ENCODE results near the gene KAT6B. TPM values are rescaled to one million over a fixed set of nuclear protein-coding genes. Genes with fewer than 3 reads are reported as not detected.

KAT6B gene
- total and polyA plus RNA-seq, 4 experiments from 2014 or later, result 10.9 to 63.9 (median 52.4) TPM

- ChIA-PET CTCF (ENCODE audit: partially characterized antibody) (interaction anchor here (1.0 to 1.3 kb wide), 3 partner anchors 9 to 253 kb away, joined by 3 to 4 read pairs (median 3); no protein-coding TSS in a partner anchor), POLR2A (ENCODE audit: partially characterized antibody) (no interaction called here)
- Mint-ChIP-seq H3K4me1 (peaks cover 9 to 19% (median 18%) of the 10 kb centered on the region in 4 donors), H3K27ac (no peak overlapping the region), H3K4me3 (no peak overlapping the region), H3K27me3 (no peaks in the 10 kb centered on the region), H3K36me3 (peaks cover 46 to 67% of the 10 kb centered on the region in 2 donors), H3K9me3 (no peaks in the 10 kb centered on the region)
- peak in 3 of 5 donors; percentile 17 to 41 (median 37) for DNase-seq
- Histone ChIP-seq H3K36me3 (ENCODE audit: insufficient read depth, low read length) (peaks cover 18% of the 10 kb centered on the region), H3K4me1 (ENCODE audit: insufficient read depth, low read length) (no peaks in the 10 kb centered on the region), H3K9me3 (ENCODE audit: control insufficient read depth in 1 of 2, low read length in 2 of 2) (no peaks in the 10 kb centered on the region), H3K27ac (ENCODE audit: low read depth, low read length) (no peak overlapping the region), H3K27me3 (ENCODE audit: insufficient read depth, low read length) (no peaks in the 10 kb centered on the region), H3K4me3 (ENCODE audit: low read length in 2 of 2) (no peak overlapping the region)
- intact Hi-C loops (cut with micrococcal nuclease), result no loop called here
Observed at GRCh38 chr10:74991435-74991834, 165.0 kb downstream of the KAT6B start.

GRCh38 chr10:74992068-74992467, 165.7 kb downstream of the KAT6B start:
- Mint-ChIP-seq H3K27me3 (no peaks in the 10 kb centered on the region), H3K9me3 (no peaks in the 10 kb centered on the region), H3K36me3 (peaks cover 42 to 66% of the 10 kb centered on the region in 2 donors), H3K4me1 (peaks cover 9 to 19% (median 18%) of the 10 kb centered on the region in 4 donors), H3K27ac (no peak overlapping the region), H3K4me3 (no peak overlapping the region)
- H3K36me3 ChIP-seq (ENCODE audit: insufficient read depth, low read length), result peaks cover 18% of the 10 kb centered on the region
- DNase-seq, result no peak
- CTCF ChIA-PET (ENCODE audit: partially characterized antibody), result interaction anchor here (1.2 kb wide), 1 partner anchor 10 kb away, joined by 3 read pairs; no protein-coding TSS in a partner anchor
- intact Hi-C loops (cut with micrococcal nuclease), result no loop called here
- no peak overlapping the region for H3K27ac ChIP-seq (ENCODE audit: low read depth, low read length)
- H3K27me3 ChIP-seq (ENCODE audit: insufficient read depth, low read length), result no peaks in the 10 kb centered on the region
- POLR2A ChIA-PET (ENCODE audit: partially characterized antibody), result interaction anchor here (0.6 kb wide), 1 partner anchor 32 kb away, joined by 3 read pairs; no protein-coding TSS in a partner anchor
- H3K4me1 ChIP-seq (ENCODE audit: insufficient read depth, low read length), result no peaks in the 10 kb centered on the region
- H3K4me3 ChIP-seq (ENCODE audit: low read length in 2 of 2), result no peak overlapping the region
- no peaks in the 10 kb centered on the region for H3K9me3 ChIP-seq (ENCODE audit: control insufficient read depth in 1 of 2, low read length in 2 of 2)

- Histone ChIP-seq H3K27me3 (ENCODE audit: insufficient read depth, low read length) (no peaks in the 10 kb centered on the region), H3K4me1 (ENCODE audit: insufficient read depth, low read length) (no peaks in the 10 kb centered on the region), H3K36me3 (ENCODE audit: insufficient read depth, low read length) (peaks cover 18% of the 10 kb centered on the region), H3K9me3 (ENCODE audit: control insufficient read depth in 1 of 2, low read length in 2 of 2) (no peaks in the 10 kb centered on the region), H3K27ac (ENCODE audit: low read depth, low read length) (no peak overlapping the region), H3K4me3 (ENCODE audit: low read length in 2 of 2) (no peak overlapping the region)
- H3K36me3 Mint-ChIP-seq, result peaks cover 45 to 58% of the 10 kb centered on the region in 2 donors
- H3K4me3 Mint-ChIP-seq, result peak overlapping the region in 1 of 8 donors; percentile 42
- H3K27ac Mint-ChIP-seq, result no peak overlapping the region
- H3K27me3 Mint-ChIP-seq, result no peaks in the 10 kb centered on the region
- peaks cover 5 to 10% (median 5%) of the 10 kb centered on the region in 4 donors for H3K4me1 Mint-ChIP-seq
- ChIA-PET CTCF (ENCODE audit: partially characterized antibody) (no interaction called here), POLR2A (ENCODE audit: partially characterized antibody) (no interaction called here)
- no peak for DNase-seq
- intact Hi-C loops (cut with micrococcal nuclease), result no loop called here
- no peaks in the 10 kb centered on the region for H3K9me3 Mint-ChIP-seq
Observed at GRCh38 chr10:74993649-74994048, 167.2 kb downstream of the KAT6B start.

- ChIA-PET POLR2A (ENCODE audit: partially characterized antibody) (no interaction called here), CTCF (ENCODE audit: partially characterized antibody) (no interaction called here)
- no peak for DNase-seq
- intact Hi-C loops (cut with micrococcal nuclease), result no loop called here
- H3K36me3 ChIP-seq (ENCODE audit: insufficient read depth, low read length), result peaks cover 15% of the 10 kb centered on the region
- no peak overlapping the region for H3K27ac Mint-ChIP-seq
- H3K9me3 ChIP-seq (ENCODE audit: control insufficient read depth in 1 of 2, low read length in 2 of 2), result no peaks in the 10 kb centered on the region
- H3K4me1 ChIP-seq (ENCODE audit: insufficient read depth, low read length), result no peaks in the 10 kb centered on the region
- no peaks in the 10 kb centered on the region for H3K27me3 Mint-ChIP-seq
- H3K36me3 Mint-ChIP-seq, result peaks cover 45 to 56% of the 10 kb centered on the region in 2 donors
- no peaks in the 10 kb centered on the region for H3K9me3 Mint-ChIP-seq
- H3K27me3 ChIP-seq (ENCODE audit: insufficient read depth, low read length), result no peaks in the 10 kb centered on the region
- H3K4me3 Mint-ChIP-seq, result no peak overlapping the region
- H3K4me1 Mint-ChIP-seq, result peaks cover 5 to 16% (median 10%) of the 10 kb centered on the region in 4 donors
- H3K4me3 ChIP-seq (ENCODE audit: low read length in 2 of 2), result no peak overlapping the region
- no peak overlapping the region for H3K27ac ChIP-seq (ENCODE audit: low read depth, low read length)
Observed at GRCh38 chr10:74994854-74995253, 168.5 kb downstream of the KAT6B start.

- CTCF ChIA-PET (ENCODE audit: partially characterized antibody), result no interaction called here
- POLR2A ChIA-PET (ENCODE audit: partially characterized antibody), result no interaction called here
- no peaks in the 10 kb centered on the region for H3K27me3 ChIP-seq (ENCODE audit: insufficient read depth, low read length)
- no peak overlapping the region for H3K4me3 ChIP-seq (ENCODE audit: low read length in 2 of 2)
- H3K27me3 Mint-ChIP-seq, result no peaks in the 10 kb centered on the region
- H3K4me3 Mint-ChIP-seq, result no peak overlapping the region
- no peaks in the 10 kb centered on the region for H3K9me3 ChIP-seq (ENCODE audit: control insufficient read depth in 1 of 2, low read length in 2 of 2)
- no peak overlapping the region for H3K27ac ChIP-seq (ENCODE audit: low read depth, low read length)
- H3K36me3 ChIP-seq (ENCODE audit: insufficient read depth, low read length), result peaks cover 11% of the 10 kb centered on the region
- H3K4me1 Mint-ChIP-seq, result peaks cover 9 to 21% (median 17%) of the 10 kb centered on the region in 4 donors
- peak overlapping the region in 2 of 7 donors; percentile 4 to 48 for H3K27ac Mint-ChIP-seq
- DNase-seq, result no peak
- intact Hi-C loops (cut with micrococcal nuclease), result no loop called here
- no peaks in the 10 kb centered on the region for H3K4me1 ChIP-seq (ENCODE audit: insufficient read depth, low read length)
- H3K36me3 Mint-ChIP-seq, result peaks cover 47 to 51% of the 10 kb centered on the region in 2 donors
- H3K9me3 Mint-ChIP-seq, result no peaks in the 10 kb centered on the region
Observed at GRCh38 chr10:74995806-74996205, 169.4 kb downstream of the KAT6B start.

- Histone ChIP-seq H3K4me3 (ENCODE audit: low read length in 2 of 2) (no peak overlapping the region), H3K36me3 (ENCODE audit: insufficient read depth, low read length) (peaks cover 10% of the 10 kb centered on the region), H3K4me1 (ENCODE audit: insufficient read depth, low read length) (no peaks in the 10 kb centered on the region), H3K27me3 (ENCODE audit: insufficient read depth, low read length) (no peaks in the 10 kb centered on the region), H3K9me3 (ENCODE audit: control insufficient read depth in 1 of 2, low read length in 2 of 2) (no peaks in the 10 kb centered on the region), H3K27ac (ENCODE audit: low read depth, low read length) (no peak overlapping the region)
- intact Hi-C loops (cut with micrococcal nuclease), result no loop called here
- Mint-ChIP-seq H3K27ac (no peak overlapping the region), H3K36me3 (peaks cover 40 to 53% of the 10 kb centered on the region in 2 donors), H3K9me3 (no peaks in the 10 kb centered on the region), H3K27me3 (no peaks in the 10 kb centered on the region), H3K4me1 (peaks cover 10 to 21% (median 17%) of the 10 kb centered on the region in 4 donors), H3K4me3 (no peak overlapping the region)
- no peak for DNase-seq
- CTCF ChIA-PET (ENCODE audit: partially characterized antibody), result no interaction called here
- POLR2A ChIA-PET (ENCODE audit: partially characterized antibody), result no interaction called here
Observed at GRCh38 chr10:74997163-74997562, 170.8 kb downstream of the KAT6B start.

- H3K27me3 Mint-ChIP-seq, result no peaks in the 10 kb centered on the region
- CTCF ChIA-PET (ENCODE audit: partially characterized antibody), result interaction anchor here (1.5 kb wide), 1 partner anchor 16 kb away, joined by 3 read pairs; no protein-coding TSS in a partner anchor
- intact Hi-C loops (cut with micrococcal nuclease), result no loop called here
- peaks cover 19 to 42% of the 10 kb centered on the region in 2 donors for H3K36me3 Mint-ChIP-seq
- Histone ChIP-seq H3K27ac (ENCODE audit: low read depth, low read length) (no peak overlapping the region), H3K9me3 (ENCODE audit: control insufficient read depth in 1 of 2, low read length in 2 of 2) (no peaks in the 10 kb centered on the region), H3K4me1 (ENCODE audit: insufficient read depth, low read length) (no peaks in the 10 kb centered on the region), H3K27me3 (ENCODE audit: insufficient read depth, low read length) (no peaks in the 10 kb centered on the region), H3K4me3 (ENCODE audit: low read length in 2 of 2) (no peak overlapping the region), H3K36me3 (ENCODE audit: insufficient read depth, low read length) (no peaks in the 10 kb centered on the region)
- POLR2A ChIA-PET (ENCODE audit: partially characterized antibody), result interaction anchor here (0.6 kb wide), 1 partner anchor 1474 kb away, joined by 3 read pairs; no protein-coding TSS in a partner anchor
- H3K9me3 Mint-ChIP-seq, result no peaks in the 10 kb centered on the region
- H3K27ac Mint-ChIP-seq, result peak overlapping the region in 6 of 7 donors; percentile 7 to 80 (median 62)
- peaks cover 13 to 19% (median 17%) of the 10 kb centered on the region in 4 donors for H3K4me1 Mint-ChIP-seq
- peak overlapping the region in 1 of 8 donors; percentile 51 for H3K4me3 Mint-ChIP-seq
- DNase-seq, result no peak
Observed at GRCh38 chr10:75000748-75001321, 174.4 kb downstream of the KAT6B start.

Data from CD4-positive, alpha-beta memory T cell (primary cell).